Gastroesophageal sphincter (tissue), 3 donors: Measurements from ENCODE around the gene RPS14.

Source experiments
- POLR2A ChIP-seq, 2 donors: fragments of 450-650 bp; IDR thresholded peaks; one replicate each; pipeline ENCODE4 v1.6.1; 2017; ENCODE audit warnings: antibody characterized with exemption in 2 of 2, mild to moderate bottlenecking in 2 of 2, moderate library complexity in 1 of 2
- TF ChIP-seq, protein P1 (sequence below), 4 experiments: fragments of 200-600 bp in 2 of 4; fragments of 450-650 bp in 2 of 4; sonication (generic) in 1 of 4; IDR thresholded peaks; one replicate each; pipeline ENCODE4 v1.5.1; 2017 to 2019; ENCODE audit warnings: antibody characterized with exemption in 4 of 4, mild to moderate bottlenecking in 2 of 4, moderate library complexity in 2 of 4

DNA sequence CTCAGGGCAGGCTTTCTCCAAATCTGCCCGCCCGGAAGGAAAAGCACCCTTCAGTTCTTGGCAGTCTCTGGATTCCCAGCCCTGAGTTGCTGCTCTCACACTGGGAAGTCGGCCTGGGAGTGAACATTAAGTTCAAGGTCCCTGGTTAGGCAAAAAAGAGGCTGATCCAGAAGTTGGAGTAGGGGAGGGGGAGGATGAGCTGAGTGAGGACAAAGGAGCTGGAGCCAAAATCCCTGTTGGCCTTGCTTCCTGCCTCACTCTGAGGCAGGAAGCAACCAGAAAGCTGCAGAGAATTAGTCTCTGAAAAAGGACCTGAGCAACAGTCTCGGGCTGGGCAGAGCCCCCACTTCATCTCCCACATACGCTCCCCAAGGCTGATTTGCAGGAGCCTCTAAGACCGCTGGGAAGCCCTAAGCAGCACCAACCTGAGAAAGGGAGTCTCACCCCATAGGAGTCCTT is 15.0 kb upstream of the RPS14 start:
- TF ChIP-seq, protein P1, sequence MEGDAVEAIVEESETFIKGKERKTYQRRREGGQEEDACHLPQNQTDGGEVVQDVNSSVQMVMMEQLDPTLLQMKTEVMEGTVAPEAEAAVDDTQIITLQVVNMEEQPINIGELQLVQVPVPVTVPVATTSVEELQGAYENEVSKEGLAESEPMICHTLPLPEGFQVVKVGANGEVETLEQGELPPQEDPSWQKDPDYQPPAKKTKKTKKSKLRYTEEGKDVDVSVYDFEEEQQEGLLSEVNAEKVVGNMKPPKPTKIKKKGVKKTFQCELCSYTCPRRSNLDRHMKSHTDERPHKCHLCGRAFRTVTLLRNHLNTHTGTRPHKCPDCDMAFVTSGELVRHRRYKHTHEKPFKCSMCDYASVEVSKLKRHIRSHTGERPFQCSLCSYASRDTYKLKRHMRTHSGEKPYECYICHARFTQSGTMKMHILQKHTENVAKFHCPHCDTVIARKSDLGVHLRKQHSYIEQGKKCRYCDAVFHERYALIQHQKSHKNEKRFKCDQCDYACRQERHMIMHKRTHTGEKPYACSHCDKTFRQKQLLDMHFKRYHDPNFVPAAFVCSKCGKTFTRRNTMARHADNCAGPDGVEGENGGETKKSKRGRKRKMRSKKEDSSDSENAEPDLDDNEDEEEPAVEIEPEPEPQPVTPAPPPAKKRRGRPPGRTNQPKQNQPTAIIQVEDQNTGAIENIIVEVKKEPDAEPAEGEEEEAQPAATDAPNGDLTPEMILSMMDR (IDR thresholded peaks at IDR 0.05): no peak
- TF ChIP-seq POLR2A (IDR thresholded peaks at IDR 0.05): no peak
